AG09319 (cell line): Measurements from ENCODE around the gene SP140.

Source experiments
- DNase-seq: peaks from one replicate; pipeline ENCODE4 v3.0.0-alpha.2; 2010; ENCODE audit warnings: low read depth; ENCODE audit errors: extremely low read depth
- CTCF ChIP-seq: IDR thresholded peaks from 2 replicates; pipeline ENCODE4 v1.5.1; 2011; ENCODE audit warnings: low read depth, mild to moderate bottlenecking, inconsistent platforms, low read length, moderate library complexity

SP140 gene

GRCh38 chr2:230225486-230225885 lies at the start of gene SP140:
SP140 (plus strand) TSS chr2:230225736; CDS start chr2:230225845, 109 bp downstream.
- no peak for DNase-seq

DNA sequence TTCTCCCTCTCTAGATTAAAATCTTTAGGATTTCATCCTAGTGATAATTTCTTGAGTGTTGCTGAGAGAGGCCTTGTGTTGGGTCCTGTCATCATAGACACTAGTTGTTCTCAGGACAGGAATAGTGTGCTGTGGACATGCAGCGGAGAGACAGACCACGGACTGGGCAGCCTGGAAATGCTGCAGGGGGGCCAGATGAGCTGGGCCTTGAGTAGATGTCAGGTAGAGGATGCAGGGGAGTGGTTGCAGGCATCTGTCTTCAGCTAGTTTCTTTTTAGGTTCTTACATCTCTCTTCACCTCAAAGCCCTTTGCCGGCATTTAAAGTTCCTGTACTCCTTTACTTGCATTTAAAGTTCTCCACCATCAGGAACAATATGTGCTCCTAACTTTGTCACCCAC lies 48.5 kb upstream of the SP140 start:
- DNase-seq = no peak

More at GRCh38 chr2:230225486-230225885, at the start of gene SP140:
- TF ChIP-seq CTCF = no peak

DNA sequence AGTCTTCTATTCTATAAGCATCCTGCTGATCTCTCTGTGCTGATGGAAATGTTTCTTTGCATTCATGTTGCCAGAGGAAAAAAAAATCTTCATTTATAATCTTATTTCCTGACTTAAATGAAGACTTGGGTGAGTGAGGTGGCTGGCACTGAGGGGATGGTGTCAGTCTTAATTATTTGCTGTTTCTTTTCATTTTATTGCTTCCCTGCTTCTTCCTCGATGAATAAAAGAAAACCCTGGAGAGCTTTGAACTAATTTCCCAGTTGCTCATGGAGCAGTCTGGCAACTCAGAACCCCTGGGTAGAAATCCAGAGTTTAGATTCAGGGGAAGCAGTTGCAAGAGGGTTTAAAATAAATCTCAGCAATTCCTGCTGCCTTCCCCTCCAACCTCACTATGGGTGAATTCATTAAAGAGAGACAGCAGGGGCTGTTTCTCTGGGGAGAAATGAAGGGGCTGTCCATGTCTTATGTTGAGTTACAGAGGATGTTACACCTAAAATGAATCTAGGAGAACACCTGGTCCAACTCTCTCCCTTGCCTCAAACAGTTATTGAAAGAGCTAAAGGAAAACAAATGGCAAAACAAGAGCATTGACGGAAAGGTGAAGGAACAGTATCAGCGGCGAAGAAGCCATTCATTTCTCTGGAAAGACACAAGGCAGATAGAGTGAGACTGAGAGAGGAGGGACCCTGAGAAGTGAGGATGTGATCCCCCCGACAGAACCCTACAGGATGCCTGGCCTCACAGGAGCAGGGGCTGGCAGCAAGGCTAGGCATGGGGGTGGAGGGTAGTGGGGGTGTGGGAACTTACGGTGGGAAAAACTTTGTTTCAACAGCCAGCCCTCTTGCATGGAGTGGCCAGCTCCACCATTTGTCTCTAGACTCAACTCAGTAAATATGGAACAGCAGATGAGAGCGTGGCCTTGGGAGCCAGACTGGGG lies 46.7 kb upstream of the SP140 start:
- DNase-seq = no peak
- TF ChIP-seq CTCF = no peak

More for the DNA sequence above, 48.5 kb upstream of the SP140 start:
- TF ChIP-seq CTCF = no peak

- no peak for DNase-seq
- TF ChIP-seq CTCF = no peak
Measured at GRCh38 chr2:230179907-230180306, 45.6 kb upstream of the SP140 start.

GRCh38 chr2:230181195-230181594 lies 44.3 kb upstream of the SP140 start:
- no peak for DNase-seq
- TF ChIP-seq CTCF = no peak

- DNase-seq = no peak
- TF ChIP-seq CTCF = no peak
Measured at GRCh38 chr2:230184727-230185578, 40.6 kb upstream of the SP140 start.
